ENCODE results near the gene BCO2.

The BCO2 gene

DNA sequence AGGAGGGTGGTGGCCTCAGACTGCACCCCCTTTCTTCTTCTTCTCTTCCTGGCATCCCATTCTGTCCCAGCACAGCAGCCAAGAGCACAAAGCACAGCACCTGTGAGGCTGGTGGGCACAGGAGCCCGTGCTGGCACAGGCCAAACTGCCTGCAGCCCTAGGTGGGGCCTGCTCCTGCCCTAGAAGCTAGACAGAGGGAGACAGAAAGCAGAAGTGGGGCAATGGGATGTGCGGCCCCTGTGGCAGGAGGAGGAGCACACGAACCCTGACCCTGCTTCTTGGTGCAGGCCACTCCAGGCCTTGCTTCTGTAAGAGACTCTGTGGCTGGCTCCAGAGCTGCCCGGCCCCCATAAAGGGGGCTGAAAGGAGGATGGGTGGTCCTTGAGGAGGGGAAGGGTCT lies 47.0 kb downstream of the BCO2 start:
- TF ChIP-seq CTCF (conservative IDR thresholded peaks at IDR 0.05) = no peak
- H3K27ac ChIP-seq = peak overlapping the region; percentile 56; the same call in 1 of the 2 replicates

- no peak for TF ChIP-seq CTCF (conservative IDR thresholded peaks at IDR 0.05)
- H3K27ac ChIP-seq = no peak overlapping the region
Observed at GRCh38 chr11:112223121-112223520, 47.8 kb downstream of the BCO2 start.

GRCh38 chr11:112223754-112224532 lies 48.6 kb downstream of the BCO2 start:
- TF ChIP-seq CTCF (conservative IDR thresholded peaks at IDR 0.05) = no peak
- no peak overlapping the region for H3K27ac ChIP-seq

DNA sequence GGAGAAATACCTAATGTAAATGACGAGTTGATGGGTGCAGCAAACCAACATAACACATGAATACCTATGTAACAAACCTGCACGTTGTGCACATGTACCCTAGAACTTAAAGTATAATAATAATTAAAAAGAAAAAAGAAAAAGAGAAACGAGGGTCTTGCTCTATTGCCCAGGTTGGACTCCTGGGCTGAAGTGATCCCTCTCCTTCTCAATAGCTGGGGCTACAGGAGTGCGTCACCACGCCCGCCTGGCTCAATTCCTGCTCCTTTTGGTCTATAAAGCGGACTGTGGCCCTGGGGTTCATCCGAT lies 50.4 kb downstream of the BCO2 start:
- no peak for TF ChIP-seq CTCF (conservative IDR thresholded peaks at IDR 0.05)
- H3K27ac ChIP-seq = peak overlapping the region; percentile 97

- H3K27ac ChIP-seq = peak within 1 kb of the TSS; percentile 97
- no peak for TF ChIP-seq CTCF (conservative IDR thresholded peaks at IDR 0.05)
Observed at GRCh38 chr11:112226062-112226830, 50.9 kb downstream of the BCO2 start, which contains the start of gene PTS. Gene PTS, plus strand, starts transcription at chr11:112226428. Its CDS starts 16 bp downstream, at chr11:112226444.

DNA sequence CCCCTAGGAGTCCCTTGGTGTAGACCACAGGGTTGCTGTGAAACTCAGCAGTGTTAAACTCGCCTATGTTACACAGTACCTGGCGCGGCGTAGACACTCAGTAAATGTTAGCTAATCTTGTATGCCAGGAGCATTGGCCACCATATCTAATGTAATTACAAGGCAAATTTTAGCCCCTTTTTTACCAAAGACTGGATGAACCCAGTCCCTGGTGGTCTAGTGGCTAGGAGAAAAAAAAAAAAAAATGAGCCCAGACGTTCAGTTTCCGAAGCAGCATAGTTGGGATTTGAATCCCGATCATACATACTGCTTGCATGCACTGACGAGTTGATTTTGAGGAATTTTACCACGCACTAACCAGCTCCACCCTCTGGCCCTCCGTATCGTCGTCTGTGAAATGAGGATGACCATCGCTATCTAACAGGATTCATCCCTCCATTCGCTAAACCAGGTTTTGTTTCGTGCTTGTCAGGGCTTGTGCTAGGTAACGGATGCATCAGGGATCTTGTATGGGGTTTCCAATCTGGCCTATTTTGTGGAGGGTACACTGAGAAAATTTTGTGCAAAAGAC lies 51.6 kb downstream of the BCO2 start:
- H3K27ac ChIP-seq = peak overlapping the region; percentile 97
- 0 out of 2 replicates have a peak, but pooled peaks have one; percentile 11 for TF ChIP-seq CTCF (conservative IDR thresholded peaks at IDR 0.05)

- TF ChIP-seq CTCF (conservative IDR thresholded peaks at IDR 0.05) = no peak
- peak overlapping the region; percentile 97; the same call in 1 of the 2 replicates for H3K27ac ChIP-seq
Observed at GRCh38 chr11:112227471-112227870, 52.2 kb downstream of the BCO2 start.

Data from VCaP (cell line).